ENCODE results near the gene LDLRAD4.

GRCh38 chr18:13580351-13580750 is 361.8 kb downstream of the LDLRAD4 start:
- TF ChIP-seq, protein P1, sequence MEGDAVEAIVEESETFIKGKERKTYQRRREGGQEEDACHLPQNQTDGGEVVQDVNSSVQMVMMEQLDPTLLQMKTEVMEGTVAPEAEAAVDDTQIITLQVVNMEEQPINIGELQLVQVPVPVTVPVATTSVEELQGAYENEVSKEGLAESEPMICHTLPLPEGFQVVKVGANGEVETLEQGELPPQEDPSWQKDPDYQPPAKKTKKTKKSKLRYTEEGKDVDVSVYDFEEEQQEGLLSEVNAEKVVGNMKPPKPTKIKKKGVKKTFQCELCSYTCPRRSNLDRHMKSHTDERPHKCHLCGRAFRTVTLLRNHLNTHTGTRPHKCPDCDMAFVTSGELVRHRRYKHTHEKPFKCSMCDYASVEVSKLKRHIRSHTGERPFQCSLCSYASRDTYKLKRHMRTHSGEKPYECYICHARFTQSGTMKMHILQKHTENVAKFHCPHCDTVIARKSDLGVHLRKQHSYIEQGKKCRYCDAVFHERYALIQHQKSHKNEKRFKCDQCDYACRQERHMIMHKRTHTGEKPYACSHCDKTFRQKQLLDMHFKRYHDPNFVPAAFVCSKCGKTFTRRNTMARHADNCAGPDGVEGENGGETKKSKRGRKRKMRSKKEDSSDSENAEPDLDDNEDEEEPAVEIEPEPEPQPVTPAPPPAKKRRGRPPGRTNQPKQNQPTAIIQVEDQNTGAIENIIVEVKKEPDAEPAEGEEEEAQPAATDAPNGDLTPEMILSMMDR (IDR thresholded peaks at IDR 0.05), result peak in 1 of 12 donors; percentile 11
- TF ChIP-seq POLR2A (IDR thresholded peaks at IDR 0.05), result no peak
